ENCODE measurements around the gene BAHCC1.
A peak's percentile ranks its signal among the peaks of the same experiment; 100 is the strongest.

Gene BAHCC1

DNA sequence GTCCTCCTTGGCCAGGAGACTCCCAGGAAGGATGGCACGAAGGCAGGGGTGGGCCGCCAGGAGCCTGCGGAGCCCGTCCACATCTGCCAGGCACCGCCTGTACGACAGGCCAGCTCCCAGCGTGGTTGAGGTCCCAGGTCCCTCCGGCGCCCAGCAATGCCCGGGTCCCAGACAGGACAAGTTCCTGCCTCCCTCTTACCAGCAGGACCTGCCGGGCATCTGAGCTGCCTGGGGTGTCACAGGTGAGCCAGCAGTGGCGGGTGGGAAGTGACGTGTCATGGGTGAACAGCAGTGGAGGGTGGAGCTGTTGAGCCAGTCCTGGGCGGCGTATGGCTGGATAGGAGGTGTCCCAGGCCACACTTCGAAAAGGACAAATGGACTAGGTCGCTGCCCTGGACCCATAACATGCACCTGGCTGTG is 15.7 kb upstream of the BAHCC1 start:
- H3K4me3 ChIP-seq (ENCODE audit: low read depth, low read length) = peak overlapping the region; percentile 58
- peak; percentile 69 for DNase-seq (ENCODE audit: low read depth)
- TF ChIP-seq, protein P1, sequence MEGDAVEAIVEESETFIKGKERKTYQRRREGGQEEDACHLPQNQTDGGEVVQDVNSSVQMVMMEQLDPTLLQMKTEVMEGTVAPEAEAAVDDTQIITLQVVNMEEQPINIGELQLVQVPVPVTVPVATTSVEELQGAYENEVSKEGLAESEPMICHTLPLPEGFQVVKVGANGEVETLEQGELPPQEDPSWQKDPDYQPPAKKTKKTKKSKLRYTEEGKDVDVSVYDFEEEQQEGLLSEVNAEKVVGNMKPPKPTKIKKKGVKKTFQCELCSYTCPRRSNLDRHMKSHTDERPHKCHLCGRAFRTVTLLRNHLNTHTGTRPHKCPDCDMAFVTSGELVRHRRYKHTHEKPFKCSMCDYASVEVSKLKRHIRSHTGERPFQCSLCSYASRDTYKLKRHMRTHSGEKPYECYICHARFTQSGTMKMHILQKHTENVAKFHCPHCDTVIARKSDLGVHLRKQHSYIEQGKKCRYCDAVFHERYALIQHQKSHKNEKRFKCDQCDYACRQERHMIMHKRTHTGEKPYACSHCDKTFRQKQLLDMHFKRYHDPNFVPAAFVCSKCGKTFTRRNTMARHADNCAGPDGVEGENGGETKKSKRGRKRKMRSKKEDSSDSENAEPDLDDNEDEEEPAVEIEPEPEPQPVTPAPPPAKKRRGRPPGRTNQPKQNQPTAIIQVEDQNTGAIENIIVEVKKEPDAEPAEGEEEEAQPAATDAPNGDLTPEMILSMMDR (IDR thresholded peaks at IDR 0.05; ENCODE audit: control insufficient read depth, extremely low read depth, insufficient read depth) = peak; percentile 31

DNA sequence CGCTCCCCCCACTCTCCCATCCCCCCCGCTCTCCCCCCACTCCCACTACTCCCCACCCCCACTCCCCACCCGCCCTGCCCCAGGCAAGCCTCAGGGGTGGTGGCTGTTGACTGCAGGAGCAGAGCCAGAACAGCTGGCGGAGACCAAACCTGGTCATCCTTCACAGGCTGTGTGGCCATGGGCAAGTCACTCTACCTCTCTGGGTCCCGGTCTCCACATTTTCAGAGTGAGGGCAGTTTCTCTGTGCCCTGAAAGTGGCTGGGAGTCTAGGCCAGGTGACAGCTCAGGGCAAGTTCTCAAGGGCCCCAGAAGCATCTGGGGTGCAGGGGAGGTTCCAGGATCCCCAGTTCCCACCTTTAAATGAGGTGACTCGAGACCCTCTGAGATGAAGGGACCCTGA is 15.1 kb upstream of the BAHCC1 start:
- TF ChIP-seq, protein P1 (IDR thresholded peaks at IDR 0.05; ENCODE audit: control insufficient read depth, extremely low read depth, insufficient read depth) = no peak
- DNase-seq (ENCODE audit: low read depth) = no peak
- H3K4me3 ChIP-seq (ENCODE audit: low read depth, low read length) = no peak overlapping the region

DNA sequence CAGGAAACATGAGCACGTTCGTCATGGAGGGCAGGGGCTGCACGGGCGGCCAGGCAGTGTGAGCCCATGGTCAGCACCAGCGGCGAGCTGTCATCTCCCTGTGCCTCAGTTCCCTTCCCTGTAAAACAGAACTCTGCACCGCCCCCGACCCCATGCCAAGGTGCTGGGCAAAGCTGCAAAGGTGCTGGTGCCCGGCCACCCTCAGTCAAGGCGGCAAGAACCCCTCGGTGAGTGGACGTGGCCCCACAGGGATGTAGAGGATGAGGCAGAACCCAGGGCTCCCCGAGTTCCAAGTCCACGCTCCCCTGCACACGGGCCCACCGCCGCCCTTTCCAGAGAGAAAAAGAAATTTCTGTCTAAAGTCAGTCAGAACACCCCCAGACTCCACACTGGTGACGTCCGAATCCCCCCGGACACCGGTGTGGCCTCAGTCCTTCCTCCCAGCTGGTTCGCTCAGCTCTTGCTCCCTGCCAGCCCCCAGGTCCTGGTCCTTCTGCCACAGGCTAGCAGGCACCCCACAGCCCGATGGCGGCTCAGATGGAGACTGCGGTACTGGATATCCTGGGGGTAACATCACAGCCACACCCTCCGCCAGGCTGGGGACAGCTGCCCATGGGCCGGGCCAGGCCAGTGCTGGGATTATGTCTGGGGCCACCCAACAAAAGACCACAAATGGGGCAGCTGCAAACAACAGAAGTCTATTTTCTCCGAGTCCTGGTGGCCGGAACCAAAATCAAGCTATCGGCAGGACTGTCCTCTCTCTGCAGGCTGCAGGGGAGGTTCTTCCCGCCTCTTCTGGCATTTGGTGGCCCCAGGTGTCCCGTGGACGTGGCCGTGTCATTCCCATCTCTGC is 14.4 kb upstream of the BAHCC1 start:
- DNase-seq (ENCODE audit: low read depth) = no peak
- TF ChIP-seq, protein P1 (IDR thresholded peaks at IDR 0.05; ENCODE audit: control insufficient read depth, extremely low read depth, insufficient read depth) = no peak
- no peak overlapping the region for H3K4me3 ChIP-seq (ENCODE audit: low read depth, low read length)

DNA sequence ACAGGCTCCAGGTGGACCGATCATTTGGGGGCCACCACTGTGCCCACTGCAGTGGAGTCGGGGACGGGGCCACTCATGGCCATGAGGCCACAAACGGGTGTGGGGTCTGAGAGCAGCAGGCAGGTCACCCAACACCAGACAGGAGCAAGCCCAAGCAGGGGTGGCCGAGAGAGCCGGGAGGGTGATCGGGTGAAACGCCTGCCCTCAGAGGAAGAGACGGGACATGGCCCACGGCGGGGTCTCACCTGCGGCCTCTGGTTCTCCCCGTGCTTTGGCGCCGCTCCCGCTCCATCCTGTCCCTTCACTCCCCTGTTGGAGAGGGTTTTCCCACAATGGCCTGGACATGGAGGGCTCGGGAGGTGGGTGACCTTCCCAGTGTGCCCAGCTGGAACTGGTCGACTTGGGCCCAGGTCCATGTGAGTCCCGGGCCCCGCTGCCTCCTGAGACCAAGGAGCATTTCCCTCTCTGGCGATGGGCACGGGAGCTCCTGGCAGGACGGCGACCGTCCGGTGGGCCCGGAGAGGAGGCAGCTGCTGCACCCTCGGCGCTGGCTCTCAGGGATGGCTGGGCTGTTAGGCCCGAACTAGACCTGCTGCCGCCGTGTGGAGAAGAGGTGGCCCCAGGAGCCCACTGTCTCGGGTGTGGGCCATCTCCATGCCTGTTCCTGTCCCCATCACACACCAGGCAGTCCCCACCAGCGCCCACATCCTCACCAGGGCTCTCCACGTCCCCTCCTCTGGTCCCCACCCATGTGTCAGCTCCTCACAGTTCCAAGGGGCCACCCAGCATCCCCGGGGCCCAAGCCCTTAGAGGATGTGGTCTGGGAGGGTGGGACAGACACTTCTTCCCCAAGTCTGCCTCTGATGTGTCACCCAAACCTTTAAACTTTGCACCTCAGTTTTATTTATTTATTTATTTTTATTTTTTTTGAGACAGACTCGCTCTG is 13.4 kb upstream of the BAHCC1 start:
- DNase-seq (ENCODE audit: low read depth) = no peak
- H3K4me3 ChIP-seq (ENCODE audit: low read depth, low read length) = no peak overlapping the region
- TF ChIP-seq, protein P1 (IDR thresholded peaks at IDR 0.05; ENCODE audit: control insufficient read depth, extremely low read depth, insufficient read depth) = no peak

DNA sequence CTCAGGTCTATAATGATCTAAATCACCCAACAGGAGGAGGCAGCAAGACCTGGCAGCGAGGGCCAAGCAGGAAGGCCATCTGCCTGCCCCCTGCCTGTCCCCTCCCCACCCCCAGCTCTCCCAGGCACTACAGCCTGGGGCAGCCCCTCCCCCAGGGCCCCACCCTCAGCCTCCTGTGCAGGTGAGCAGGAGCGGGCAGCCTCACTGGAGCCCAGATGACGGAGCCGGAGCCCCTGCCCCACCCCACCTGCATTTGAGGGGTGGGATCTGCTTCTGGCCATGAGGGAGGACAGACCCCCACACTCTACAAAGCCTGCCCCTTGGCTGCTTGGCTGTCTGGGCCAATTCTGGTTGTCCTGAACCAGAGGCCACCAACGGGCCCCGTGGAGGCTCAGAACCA is 12.4 kb upstream of the BAHCC1 start:
- DNase-seq (ENCODE audit: low read depth) = no peak

More for the DNA sequence above, 12.4 kb upstream of the BAHCC1 start:
- TF ChIP-seq, protein P1 (IDR thresholded peaks at IDR 0.05; ENCODE audit: control insufficient read depth, extremely low read depth, insufficient read depth) = no peak
- H3K4me3 ChIP-seq (ENCODE audit: low read depth, low read length) = no peak overlapping the region

Measured in LNCaP clone FGC (cell line).